Measurements from ENCODE around the gene RDH5. TPM values are rescaled to one million over a fixed set of nuclear protein-coding genes. Genes with fewer than 3 reads are reported as not detected.

Gene RDH5
- total and polyA plus RNA-seq, 11 donors, result 5.9 to 42.4 (median 17.4) TPM

DNA sequence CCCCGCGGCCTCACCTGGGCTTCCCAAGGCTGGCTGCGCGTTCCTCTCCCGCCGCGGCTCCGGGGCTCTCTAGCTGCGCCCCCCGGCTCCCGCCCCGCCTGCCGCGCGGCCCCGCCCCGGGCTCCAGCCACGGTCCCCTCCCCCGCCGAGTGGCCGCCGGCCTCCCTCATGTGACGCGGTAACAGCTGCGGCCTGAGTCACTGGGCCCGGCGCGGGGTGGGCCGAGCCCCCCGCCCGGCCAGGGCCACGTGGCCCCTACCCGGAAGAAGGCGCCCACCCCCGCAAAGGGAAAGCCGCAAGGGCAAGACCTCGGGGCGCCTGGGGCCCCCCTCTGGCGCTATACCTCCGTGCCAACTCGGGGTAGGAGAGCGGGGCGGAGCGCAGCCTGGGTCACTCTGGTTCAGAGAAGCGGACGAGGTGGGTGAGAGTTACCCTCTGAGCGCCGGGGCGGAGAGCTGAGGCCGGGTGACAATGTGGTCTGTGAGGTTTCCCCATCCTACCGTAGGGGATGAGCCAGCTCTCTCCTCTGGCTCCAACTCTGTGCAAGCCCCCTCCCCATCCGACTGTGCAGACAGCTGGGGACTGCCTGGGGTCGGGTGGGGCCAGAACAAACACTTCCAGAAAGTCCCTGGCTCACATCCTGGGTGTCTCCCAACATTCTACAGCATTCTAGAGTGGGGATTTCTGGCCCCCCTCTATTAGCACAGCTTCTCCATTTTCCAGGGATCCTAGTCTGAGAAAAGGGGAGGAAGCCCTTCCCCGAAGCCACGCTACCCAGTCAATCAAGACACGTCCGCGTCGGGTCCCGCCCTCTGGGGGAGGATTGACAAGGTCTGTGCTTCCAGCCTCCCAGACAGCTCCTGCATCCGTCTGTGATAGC is 9.0 kb downstream of the RDH5 start, which contains the start of gene CD63:
TSS of gene CD63 (minus strand) at position 71 of the 880 bp plus-strand sequence. CDS start 668 bp downstream, outside the sequence.
- intact Hi-C loops (cut with DNase I), result loop anchor here in 2 of 10 donors (2.0 kb wide), 2 partner anchors 20 to 48 kb away; a partner anchor contains a TSS
- WGBS, 4 donors, result 0 to 1% (median 0%) methylated on average over 15 to 61 of the region's 61 CpGs
- peak; percentile 94 to 96 (median 94) for DNase-seq
- peak within 1 kb of the TSS; percentile 97 to 100 (median 99) for H3K27ac ChIP-seq
- H3K36me3 ChIP-seq, result peaks cover 0 to 34% (median 30%) of the 10 kb centered on the region in 9 donors
- no peaks in the 10 kb centered on the region for H3K27me3 ChIP-seq
- peak within 1 kb of the TSS; percentile 64 to 96 (median 86) for H3K4me3 ChIP-seq
- ATAC-seq, result peak; percentile 78 to 89 (median 85)
- H3K4me1 ChIP-seq, result peaks cover 10 to 56% (median 45%) of the 10 kb centered on the region in 12 donors
- TF ChIP-seq, protein P1, sequence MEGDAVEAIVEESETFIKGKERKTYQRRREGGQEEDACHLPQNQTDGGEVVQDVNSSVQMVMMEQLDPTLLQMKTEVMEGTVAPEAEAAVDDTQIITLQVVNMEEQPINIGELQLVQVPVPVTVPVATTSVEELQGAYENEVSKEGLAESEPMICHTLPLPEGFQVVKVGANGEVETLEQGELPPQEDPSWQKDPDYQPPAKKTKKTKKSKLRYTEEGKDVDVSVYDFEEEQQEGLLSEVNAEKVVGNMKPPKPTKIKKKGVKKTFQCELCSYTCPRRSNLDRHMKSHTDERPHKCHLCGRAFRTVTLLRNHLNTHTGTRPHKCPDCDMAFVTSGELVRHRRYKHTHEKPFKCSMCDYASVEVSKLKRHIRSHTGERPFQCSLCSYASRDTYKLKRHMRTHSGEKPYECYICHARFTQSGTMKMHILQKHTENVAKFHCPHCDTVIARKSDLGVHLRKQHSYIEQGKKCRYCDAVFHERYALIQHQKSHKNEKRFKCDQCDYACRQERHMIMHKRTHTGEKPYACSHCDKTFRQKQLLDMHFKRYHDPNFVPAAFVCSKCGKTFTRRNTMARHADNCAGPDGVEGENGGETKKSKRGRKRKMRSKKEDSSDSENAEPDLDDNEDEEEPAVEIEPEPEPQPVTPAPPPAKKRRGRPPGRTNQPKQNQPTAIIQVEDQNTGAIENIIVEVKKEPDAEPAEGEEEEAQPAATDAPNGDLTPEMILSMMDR (IDR thresholded peaks at IDR 0.05), result no peak
- TF ChIP-seq POLR2A (IDR thresholded peaks at IDR 0.05), result peak in 1 of 2 donors; percentile 86
- no peaks in the 10 kb centered on the region for H3K9me3 ChIP-seq

DNA sequence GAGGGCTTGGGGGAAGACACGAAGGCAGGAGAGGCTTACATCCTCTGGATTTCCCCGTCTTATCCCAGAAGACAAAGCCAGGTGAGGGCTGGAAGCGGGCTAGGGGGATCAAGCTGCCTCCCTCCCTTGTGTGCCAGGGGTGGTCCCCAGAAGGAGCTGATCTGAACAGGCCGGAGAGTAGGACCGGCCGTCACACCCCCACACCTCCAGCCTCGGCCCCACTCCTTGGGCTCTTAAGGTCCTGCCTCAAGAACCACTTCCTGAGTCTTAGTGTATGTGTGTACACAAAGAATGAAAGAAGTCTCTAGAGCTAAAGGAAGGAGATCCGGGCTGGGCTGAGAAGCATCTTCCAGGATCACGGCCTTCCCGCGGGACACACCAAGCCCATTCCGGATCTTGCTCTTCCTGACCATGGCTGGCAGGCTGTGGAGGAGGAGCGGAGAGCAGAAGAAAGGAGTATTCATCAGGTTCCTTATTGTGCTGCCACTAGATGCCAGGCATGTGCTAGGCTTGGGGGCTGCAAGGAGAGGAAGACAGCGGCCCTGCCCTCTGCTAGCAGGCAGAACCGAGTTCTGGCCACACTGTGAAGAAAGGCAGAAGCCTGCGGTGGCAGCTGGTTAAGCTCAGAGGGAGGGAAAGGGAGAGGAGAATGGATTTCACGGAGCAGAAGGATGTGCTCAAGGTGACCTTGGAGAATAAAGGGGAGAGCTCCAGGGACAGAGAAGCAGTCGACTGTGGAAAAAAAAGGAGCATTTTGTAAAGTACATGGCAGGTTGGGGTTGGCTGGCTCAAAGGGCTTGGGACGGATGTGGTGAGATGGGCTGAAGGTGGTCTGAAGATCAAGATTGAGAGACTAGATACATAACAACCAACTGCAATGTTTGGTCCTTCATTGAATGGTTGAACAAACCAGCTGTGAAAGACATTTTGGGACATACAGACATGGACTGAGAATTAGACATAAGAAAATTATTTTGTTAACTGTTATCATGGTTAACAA is 9.9 kb downstream of the RDH5 start:
- Histone ChIP-seq H3K27me3 (no peaks in the 10 kb centered on the region), H3K4me1 (peaks cover 10 to 47% (median 36%) of the 10 kb centered on the region in 12 donors), H3K4me3 (peak overlapping the region; percentile 64 to 96 (median 86)), H3K27ac (peak overlapping the region; percentile 97 to 100 (median 99)), H3K9me3 (no peaks in the 10 kb centered on the region), H3K36me3 (peaks cover 0 to 24% (median 21%) of the 10 kb centered on the region in 9 donors)
- WGBS, 4 donors, result 6 to 9% (median 7%) methylated on average over 16 to 19 of the region's 19 CpGs
- TF ChIP-seq POLR2A (IDR thresholded peaks at IDR 0.05), result no peak
- TF ChIP-seq, protein P1 (IDR thresholded peaks at IDR 0.05), result no peak
- intact Hi-C loops (cut with DNase I), result loop anchor here in 4 of 10 donors (2.0 to 10.0 kb wide), 4 partner anchors 21 to 375 kb away; partner anchors contain the start of gene PA2G4 (in 1 of the 4)
- peak in 3 of 5 donors; percentile 55 to 60 (median 56) for DNase-seq
- peak; percentile 3 to 20 (median 4) for ATAC-seq

DNA sequence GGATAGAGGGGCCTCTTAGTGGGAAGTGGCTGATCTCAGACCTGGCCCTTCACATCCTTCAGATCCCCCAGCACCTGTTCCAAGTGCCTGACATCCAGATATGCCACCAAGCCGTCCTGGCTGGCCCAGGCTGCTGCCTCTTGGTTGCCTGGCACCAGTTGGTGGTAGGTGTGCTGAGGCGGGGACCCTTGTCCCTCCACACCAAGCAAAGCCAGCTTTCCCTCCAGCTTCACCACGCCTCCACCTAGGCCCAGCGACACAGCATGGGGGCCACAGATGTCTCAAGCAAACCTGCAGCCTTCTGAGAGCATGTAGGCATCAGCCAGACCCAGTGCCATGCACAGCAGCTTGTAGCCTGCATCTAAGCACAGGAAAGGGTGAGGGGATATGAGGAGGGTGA is 12.1 kb downstream of the RDH5 start:
- no peak for TF ChIP-seq POLR2A (IDR thresholded peaks at IDR 0.05)
- TF ChIP-seq, protein P1 (IDR thresholded peaks at IDR 0.05), result no peak
- intact Hi-C loops (cut with DNase I), result loop anchor here in 3 of 10 donors (10.0 kb wide), 2 partner anchors 303 to 373 kb away; partner anchors contain the start of gene PA2G4 (in 1 of the 3)
- Histone ChIP-seq H3K27ac (peak overlapping the region in 1 of 12 donors; percentile 99), H3K9me3 (no peaks in the 10 kb centered on the region), H3K36me3 (peaks cover 0 to 3% (median 0%) of the 10 kb centered on the region in 9 donors), H3K27me3 (no peaks in the 10 kb centered on the region), H3K4me3 (no peak overlapping the region), H3K4me1 (peaks cover 4 to 35% (median 19%) of the 10 kb centered on the region in 12 donors)
- ATAC-seq, result no peak
- WGBS, 4 donors, result 81 to 93% (median 85%) methylated on average over 4 of the region's 4 CpGs
- DNase-seq, result no peak

All from heart left ventricle (tissue), 16 donors.